A673 (cell line): Measurements from ENCODE around the gene SEC23A. TPM values are rescaled to one million over a fixed set of nuclear protein-coding genes. Genes with fewer than 3 reads are reported as not detected.

Experiments used
- BruUV-seq: library from RNA; stranded (reverse); fragments of 400-500 nt; replicated peaks from 2 replicates; lab custom pipeline; 2021; lab: Mats Ljungman, UMichigan
- CTCF ChIA-PET: fragments of 300-600 bp; sonication (Branson Sonifier 250); formaldehyde crosslinking; loops from one replicate; lab custom pipeline; 2022; ENCODE audit warnings: antibody characterized with exemption; lab: Charles Lee
- POLR2A ChIA-PET: fragments of 300-600 bp; sonication (Branson Sonifier 250); formaldehyde crosslinking; loops from one replicate; lab custom pipeline; 2022; ENCODE audit warnings: antibody characterized with exemption; ENCODE audit not compliant: low non-redundant PET; lab: Charles Lee
- DNase-seq: peaks from one replicate; pipeline ENCODE4 v3.0.0-alpha.2; 2015; ENCODE audit warnings: low spot score
- H3K27ac ChIP-seq: fragments of 200-600 bp; sonication (generic); 2 replicates; pipeline ENCODE4 v1.5.1; 2016; ENCODE audit warnings: mixed run types, low read depth, mild to moderate bottlenecking, mixed read lengths, antibody characterized with exemption, low read length; ENCODE audit not compliant: poor library complexity, severe bottlenecking
- H3K27me3 ChIP-seq: fragments of 200-600 bp; sonication (generic); replicated peaks from 2 replicates; pipeline ENCODE4 v1.6.1; 2017; ENCODE audit warnings: mixed run types, low read depth, mild to moderate bottlenecking, mixed read lengths, antibody characterized with exemption, low read length; ENCODE audit not compliant: insufficient read depth, poor library complexity
- H3K36me3 ChIP-seq: fragments of 200-600 bp; sonication (generic); 2 replicates; pipeline ENCODE4 v1.6.1; 2016; ENCODE audit warnings: mixed run types, mild to moderate bottlenecking, mixed read lengths, antibody characterized with exemption, low read length; ENCODE audit not compliant: insufficient read depth, poor library complexity, severe bottlenecking
- H3K4me1 ChIP-seq: fragments of 200-600 bp; sonication (generic); 2 replicates; pipeline ENCODE4 v1.6.1; 2017; ENCODE audit warnings: mixed run types, mild to moderate bottlenecking, mixed read lengths, antibody characterized with exemption, low read length; ENCODE audit not compliant: insufficient read depth, poor library complexity, severe bottlenecking
- H3K4me3 ChIP-seq: fragments of 200-600 bp; sonication (generic); 2 replicates; pipeline ENCODE4 v1.5.1; 2016; ENCODE audit warnings: low read depth, mixed run types, mild to moderate bottlenecking, mixed read lengths, low read length; ENCODE audit not compliant: poor library complexity, severe bottlenecking
- H3K9me3 ChIP-seq: fragments of 200-600 bp; sonication (generic); 2 replicates; pipeline ENCODE4 v1.6.1; 2016; ENCODE audit warnings: mixed run types, low read depth, mild to moderate bottlenecking, mixed read lengths, antibody characterized with exemption, low read length; ENCODE audit not compliant: poor library complexity, severe bottlenecking
- CTCF ChIP-seq: fragments of 300-800, 200-600 bp; sonication (generic); conservative IDR thresholded peaks from 2 replicates; pipeline ENCODE4 v1.5.1; 2017; ENCODE audit warnings: low read depth, mild to moderate bottlenecking, antibody characterized with exemption, low read length, moderate library complexity, mixed read lengths
- EZH2 ChIP-seq: fragments of 200-600 bp; sonication (generic); IDR thresholded peaks from 2 replicates; pipeline ENCODE4 v1.6.1; 2017; ENCODE audit warnings: borderline replicate concordance, low read depth, mild to moderate bottlenecking, mixed read lengths, antibody characterized with exemption, low read length; ENCODE audit not compliant: poor library complexity, severe bottlenecking
- intact Hi-C: fragments of 100-400 bp; cut with micrococcal nuclease; formaldehyde crosslinking; loops from one replicate; pipeline ENCODE4 v1.10.0; 2022; ENCODE audit not compliant: unreplicated experiment
- total RNA-seq: library from RNA; stranded (reverse); gene quantifications from 2 replicates; pipeline ENCODE4 v1.2.3, GENCODE V29; 2021

Gene SEC23A
- total RNA-seq, 1 experiment from 2014 or later, result 61.9 TPM

GRCh38 chr14:39038542-39038941 lies 64.5 kb downstream of the SEC23A start:
- ChIA-PET POLR2A (no interaction called here), CTCF (no interaction called here)
- Histone ChIP-seq H3K27me3 (no peaks in the 10 kb centered on the region), H3K9me3 (no peaks in the 10 kb centered on the region), H3K36me3 (peaks cover 25% of the 10 kb centered on the region), H3K4me1 (no peaks in the 10 kb centered on the region), H3K27ac (no peak overlapping the region), H3K4me3 (no peak overlapping the region)
- intact Hi-C loops, result loop anchor here (10.0 kb wide), 1 partner anchor 336 kb away; no protein-coding TSS in a partner anchor
- no TSS peak for BruUV-seq
- no peak for TF ChIP-seq CTCF
- no peak for TF ChIP-seq EZH2
- DNase-seq, result no peak

GRCh38 chr14:39036760-39037159 lies 66.3 kb downstream of the SEC23A start:
- no peaks in the 10 kb centered on the region for H3K9me3 ChIP-seq
- no TSS peak for BruUV-seq
- no peaks in the 10 kb centered on the region for H3K27me3 ChIP-seq
- POLR2A ChIA-PET, result no interaction called here
- H3K36me3 ChIP-seq, result peaks cover 25% of the 10 kb centered on the region
- H3K27ac ChIP-seq, result no peak overlapping the region
- TF ChIP-seq EZH2 (no peak), CTCF (no peak)
- no peak overlapping the region for H3K4me3 ChIP-seq
- no peak for DNase-seq
- CTCF ChIA-PET, result no interaction called here
- no peaks in the 10 kb centered on the region for H3K4me1 ChIP-seq
- intact Hi-C loops, result loop anchor here (10.0 kb wide), 1 partner anchor 338 kb away; no protein-coding TSS in a partner anchor

- intact Hi-C loops, result loop anchor here (10.0 kb wide), 1 partner anchor 339 kb away; no protein-coding TSS in a partner anchor
- TF ChIP-seq EZH2 (no peak), CTCF (no peak)
- Histone ChIP-seq H3K27ac (no peak overlapping the region), H3K4me1 (no peaks in the 10 kb centered on the region), H3K9me3 (no peaks in the 10 kb centered on the region), H3K27me3 (no peaks in the 10 kb centered on the region), H3K36me3 (peaks cover 23% of the 10 kb centered on the region), H3K4me3 (no peak overlapping the region)
- no TSS peak for BruUV-seq
- POLR2A ChIA-PET, result no interaction called here
- CTCF ChIA-PET, result interaction anchor here (0.7 to 1.5 kb wide), 3 partner anchors 333 to 1813 kb away, joined by 4 to 6 read pairs (median 5); no protein-coding TSS in a partner anchor
- DNase-seq, result no peak
Measured at GRCh38 chr14:39035336-39035735, 67.7 kb downstream of the SEC23A start.
